ENCODE data around the gene UBE2E2.

GRCh38 chr3:23270423-23270822, 67.3 kb downstream of the UBE2E2 start:
- TF ChIP-seq CTCF (CRISPR knock-in tag; IDR thresholded peaks at IDR 0.05): no peak
- TF ChIP-seq EZH2 (conservative IDR thresholded peaks at IDR 0.05; ENCODE audit: low read depth, low read length): no peak
- no peak for TF ChIP-seq ZNF572 (CRISPR knock-in tag; IDR thresholded peaks at IDR 0.05)
- TF ChIP-seq ZNF558 (CRISPR knock-in tag; IDR thresholded peaks at IDR 0.05; ENCODE audit: borderline replicate concordance): no peak
- TF ChIP-seq SALL2 (CRISPR knock-in tag; IDR thresholded peaks at IDR 0.05): no peak
- no peak for TF ChIP-seq CHD4 (IDR thresholded peaks at IDR 0.05; ENCODE audit: borderline replicate concordance, low read length)
- TF ChIP-seq ZSCAN29 (CRISPR knock-in tag; conservative IDR thresholded peaks at IDR 0.05): no peak

All from HepG2 (cell line).